HCT116 (cell line): ENCODE results near the gene HK1. TPM values are rescaled to one million over a fixed set of nuclear protein-coding genes. Genes with fewer than 3 reads are reported as not detected.

Experiments used
- ATAC-seq: fragments of 200-7000 bp; cut with Tn5 transposase; 2 replicates; pipeline ENCODE4 v1.9.1; 2020; ENCODE audit warnings: mild to moderate bottlenecking, moderate library complexity
- BruUV-seq: library from RNA; stranded (reverse); fragments of 400-500 nt; replicated peaks from 2 replicates; lab custom pipeline; 2021; lab: Mats Ljungman, UMichigan
- CTCF ChIA-PET: fragments of 300-600 bp; sonication (Branson Sonifier 250); formaldehyde crosslinking; loops from one replicate; lab custom pipeline; 2021; ENCODE audit warnings: antibody characterized with exemption; lab: Charles Lee
- POLR2A ChIA-PET: fragments of 300-600, 350-600 bp; sonication (Branson Sonifier 250); formaldehyde crosslinking; loops from one replicate; lab custom pipeline; 2021; ENCODE audit warnings: antibody characterized with exemption; lab: Charles Lee
- RAD21 ChIA-PET, 2 experiments: fragments of 300-600 bp; sonication (Branson Sonifier 250); formaldehyde crosslinking; loops; one replicate each; lab custom pipeline; 2023; ENCODE audit warnings: low total read pairs in 2 of 2; ENCODE audit not compliant: uncharacterized antibody in 2 of 2, unreplicated experiment in 2 of 2, low non-redundant PET in 1 of 2; lab: Charles Lee
- DNase-seq: peaks from one replicate; pipeline ENCODE4 v3.0.0-alpha.2; 2010; ENCODE audit warnings: low read depth, low spot score
- H2AFZ ChIP-seq: fragments of 200-600 bp; shearing (Covaris generic), sonication (generic); 2 replicates; pipeline ENCODE4 v1.6.1; 2017; ENCODE audit warnings: low read depth, mixed run types, mixed read lengths, antibody characterized with exemption, low read length; ENCODE audit not compliant: poor library complexity, severe bottlenecking
- H3K27ac ChIP-seq: 2 replicates; pipeline ENCODE4 v1.5.1; 2012; ENCODE audit warnings: low read depth, low read length
- H3K27me3 ChIP-seq: fragments of 200-600 bp; sonication (generic); 2 replicates; pipeline ENCODE4 v1.6.1; 2016; ENCODE audit warnings: mixed run types, low read length, mixed read lengths; ENCODE audit not compliant: insufficient read depth
- H3K36me3 ChIP-seq, 2 experiments: fragments of 200-500 bp in 1 of 2; fragments of 200-600 bp in 1 of 2; sonication (Bioruptor generic) in 1 of 2; sonication (generic) in 1 of 2; 2 replicates each; pipeline versions ENCODE4 v1.5.1 to v1.6.1; 2014 to 2016; ENCODE audit warnings: low read length in 2 of 2, inconsistent platforms in 1 of 2, mixed read lengths in 1 of 2, mixed run types in 1 of 2; ENCODE audit not compliant: insufficient read depth in 2 of 2, control insufficient read depth in 1 of 2
- H3K4me1 ChIP-seq, 2 experiments: fragments of 200-600 bp in 1 of 2; sonication (generic) in 1 of 2; 2 replicates each; pipeline versions ENCODE4 v1.5.1 to v1.6.1; 2012 to 2017; ENCODE audit warnings: low read length in 2 of 2, inconsistent platforms in 1 of 2, mild to moderate bottlenecking in 1 of 2, mixed read lengths in 1 of 2, mixed run types in 1 of 2, moderate library complexity in 1 of 2; ENCODE audit not compliant: insufficient read depth in 2 of 2, control insufficient read depth in 1 of 2
- H3K4me2 ChIP-seq: fragments of 200-600 bp; sonication (generic); 2 replicates; pipeline ENCODE4 v1.6.1; 2017; ENCODE audit warnings: mixed run types, low read length, mixed read lengths
- H3K4me3 ChIP-seq, 2 experiments: fragments of 200-600 bp in 1 of 2; sonication (generic) in 1 of 2; replicated peaks in 1 of 2; 2 replicates each; pipeline ENCODE4 v1.5.1; 2011 to 2016; ENCODE audit warnings: low read length in 2 of 2, control low read depth in 1 of 2, low read depth in 1 of 2, mild to moderate bottlenecking in 1 of 2, mixed read lengths in 1 of 2, mixed run types in 1 of 2
- H3K79me2 ChIP-seq: fragments of 200-600 bp; sonication (generic); 2 replicates; pipeline ENCODE4 v1.6.1; 2017; ENCODE audit warnings: mild to moderate bottlenecking, mixed run types, low read length, moderate library complexity, mixed read lengths; ENCODE audit not compliant: insufficient read depth
- H3K9ac ChIP-seq: fragments of 200-600 bp; sonication (generic); 2 replicates; pipeline ENCODE4 v1.6.1; 2016; ENCODE audit warnings: low read length, mixed read lengths
- H3K9me2 ChIP-seq: fragments of 200-600 bp; sonication (generic), shearing (Covaris generic); 2 replicates; pipeline ENCODE4 v1.6.1; 2017; ENCODE audit warnings: mixed run types, mild to moderate bottlenecking, moderate library complexity; ENCODE audit not compliant: insufficient read depth
- H3K9me3 ChIP-seq, 2 experiments: fragments of 200-500 bp in 1 of 2; fragments of 200-600 bp in 1 of 2; sonication (Bioruptor generic) in 1 of 2; sonication (generic) in 1 of 2; 2 replicates each; pipeline ENCODE4 v1.6.1; 2014 to 2017; ENCODE audit warnings: low read length in 2 of 2, mixed read lengths in 2 of 2, inconsistent platforms in 1 of 2, low read depth in 1 of 2, mild to moderate bottlenecking in 1 of 2, mixed run types in 1 of 2, moderate library complexity in 1 of 2; ENCODE audit not compliant: control insufficient read depth in 1 of 2, insufficient read depth in 1 of 2
- H4K20me1 ChIP-seq: fragments of 200-600 bp; sonication (generic), shearing (Covaris generic); 2 replicates; pipeline ENCODE4 v1.6.1; 2017; ENCODE audit warnings: mixed run types, mild to moderate bottlenecking, moderate library complexity; ENCODE audit not compliant: insufficient read depth
- CBX3 ChIP-seq: IDR thresholded peaks from 2 replicates; pipeline ENCODE4 v1.6.1; 2012; ENCODE audit warnings: low read depth
- ELF1 ChIP-seq: IDR thresholded peaks from 2 replicates; pipeline ENCODE4 v1.6.1; 2012; ENCODE audit warnings: low read depth, borderline replicate concordance
- EZH2phosphoT487 ChIP-seq: fragments of 200-600 bp; IDR thresholded peaks from 2 replicates; pipeline ENCODE4 v1.6.1; 2018; ENCODE audit warnings: antibody characterized with exemption, borderline replicate concordance
- FOSL1 ChIP-seq: IDR thresholded peaks from 2 replicates; pipeline ENCODE4 v1.6.1; 2012; ENCODE audit warnings: low read depth
- REST ChIP-seq: IDR thresholded peaks from 2 replicates; pipeline ENCODE4 v1.6.1; 2012; ENCODE audit warnings: low read depth
- ZFX ChIP-seq: fragments of 450-650 bp; IDR thresholded peaks from 2 replicates; pipeline ENCODE4 v1.6.1; 2017
- ZNF274 ChIP-seq: fragments of 200-500 bp; sonication (Bioruptor generic); IDR thresholded peaks from 2 replicates; pipeline ENCODE4 v1.6.1; 2014; ENCODE audit warnings: mild to moderate bottlenecking, low read depth, low read length, inconsistent platforms
- intact Hi-C: fragments of 100-400 bp; cut with micrococcal nuclease; formaldehyde crosslinking; loops from 2 replicates; pipeline ENCODE4 v1.10.0; 2022
- total RNA-seq: library from RNA; stranded (reverse); gene quantifications from one replicate; pipeline ENCODE4 v1.2.1, GENCODE V29; 2021; ENCODE audit not compliant: unreplicated experiment

The HK1 gene
- total RNA-seq, 1 experiment from 2014 or later = 50.3 TPM

GRCh38 chr10:69400936-69401335 lies 122.6 kb downstream of the HK1 start:
- H4K20me1 ChIP-seq = no peaks in the 10 kb centered on the region; the same call in 1 of the 2 replicates
- no TSS peak for BruUV-seq
- CTCF ChIA-PET = no interaction called here

More at GRCh38 chr10:69400936-69401335, 122.6 kb downstream of the HK1 start:
- ChIA-PET RAD21 (no interaction called here), POLR2A (no interaction called here)
- no peaks in the 10 kb centered on the region for H3K9me3 ChIP-seq
- ATAC-seq (no peak), DNase-seq (no peak)
- intact Hi-C loops = no loop called here
- H3K4me1 ChIP-seq = no peaks in the 10 kb centered on the region
- H3K4me3 ChIP-seq = no peak overlapping the region
- no peak overlapping the region for H3K27ac ChIP-seq
- no peaks in the 10 kb centered on the region for H3K27me3 ChIP-seq
- H3K9ac ChIP-seq = no peak overlapping the region
- no peaks in the 10 kb centered on the region for H3K79me2 ChIP-seq
- no peaks in the 10 kb centered on the region for H3K9me2 ChIP-seq
- H3K36me3 ChIP-seq = no peaks in the 10 kb centered on the region; a peak in 1 of 4 replicates
- H2AFZ ChIP-seq = no peak overlapping the region
- H3K4me2 ChIP-seq = no peak overlapping the region
- TF ChIP-seq ELF1 = no peak
- no peak for TF ChIP-seq FOSL1
- no peak for TF ChIP-seq CBX3
- TF ChIP-seq ZFX = no peak
- TF ChIP-seq REST = no peak
- no peak for TF ChIP-seq ZNF274
- TF ChIP-seq EZH2phosphoT487 = no peak
